SK-N-MC (cell line): ENCODE measurements around the gene EFTUD2.

Source experiments
- DNase-seq: peaks from one replicate; pipeline ENCODE4 v3.0.0-alpha.2; 2011; ENCODE audit warnings: low read depth, low spot score
- H3K27ac ChIP-seq: fragments of 200-600 bp; sonication (generic); 2 replicates; pipeline ENCODE4 v1.5.1; 2016; ENCODE audit warnings: mixed run types
- H3K36me3 ChIP-seq: fragments of 200-600 bp; sonication (generic); 2 replicates; pipeline ENCODE4 v1.6.1; 2017; ENCODE audit warnings: antibody characterized with exemption, low read length, mixed read lengths; ENCODE audit not compliant: insufficient read depth
- H3K4me3 ChIP-seq: fragments of 200-600 bp; sonication (generic); 2 replicates; pipeline ENCODE4 v1.5.1; 2016
- H3K9ac ChIP-seq: fragments of 200-600 bp; sonication (generic); 2 replicates; pipeline ENCODE4 v1.8.0; 2017; ENCODE audit warnings: mixed run types, mixed read lengths; ENCODE audit not compliant: insufficient read length
- H3K9me3 ChIP-seq: fragments of 200-600 bp; sonication (generic); 2 replicates; pipeline ENCODE4 v1.6.1; 2017; ENCODE audit warnings: low read depth, mild to moderate bottlenecking, antibody characterized with exemption, low read length, moderate library complexity, mixed read lengths
- EZH2 ChIP-seq: fragments of 200-600 bp; sonication (generic); IDR thresholded peaks from one replicate; pipeline ENCODE4 v1.6.1; 2017; ENCODE audit warnings: antibody characterized with exemption
- FOXP2 ChIP-seq: optimal IDR thresholded peaks from 2 replicates; pipeline ENCODE3; 2011; ENCODE audit warnings: mild to moderate bottlenecking, moderate library complexity; ENCODE audit not compliant: insufficient read depth; ENCODE audit errors: extremely low read length, control extremely low read depth
- POLR2AphosphoS5 ChIP-seq: IDR thresholded peaks from 2 replicates; pipeline ENCODE4 v1.6.1; 2012; ENCODE audit warnings: mild to moderate bottlenecking, low read depth, low read length, borderline replicate concordance

EFTUD2 gene

GRCh38 chr17:44935116-44935515 is 35.9 kb upstream of the EFTUD2 start:
- DNase-seq, result no peak
- Histone ChIP-seq H3K4me3 (no peak overlapping the region), H3K9me3 (no peaks in the 10 kb centered on the region), H3K36me3 (peaks cover 95% of the 10 kb centered on the region), H3K27ac (no peak overlapping the region), H3K9ac (no peak overlapping the region)
- TF ChIP-seq FOXP2 (no peak), EZH2 (no peak), POLR2AphosphoS5 (no peak)

DNA sequence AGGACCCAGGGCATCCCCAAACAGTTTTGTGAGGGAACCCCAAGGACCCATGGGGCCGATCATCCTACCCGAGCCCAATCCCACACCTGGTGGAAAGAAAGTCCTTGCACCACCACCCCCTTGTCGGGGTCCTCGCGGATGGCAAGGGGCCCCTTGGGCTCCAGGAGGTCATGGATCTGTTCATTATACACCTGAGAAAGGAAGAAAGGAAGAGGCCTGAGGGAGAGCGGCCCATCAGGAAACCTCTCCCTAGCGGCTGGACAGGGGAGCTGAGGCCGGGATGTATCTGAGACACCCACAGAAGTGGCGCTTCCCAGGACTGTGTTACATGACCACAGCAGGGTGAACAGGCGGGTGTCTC is 35.5 kb upstream of the EFTUD2 start:
- peaks cover 95% of the 10 kb centered on the region for H3K36me3 ChIP-seq
- H3K4me3 ChIP-seq, result no peak overlapping the region
- TF ChIP-seq FOXP2 (no peak), EZH2 (no peak), POLR2AphosphoS5 (no peak)
- H3K9me3 ChIP-seq, result no peaks in the 10 kb centered on the region
- H3K9ac ChIP-seq, result no peak overlapping the region
- no peak for DNase-seq
- H3K27ac ChIP-seq, result no peak overlapping the region

DNA sequence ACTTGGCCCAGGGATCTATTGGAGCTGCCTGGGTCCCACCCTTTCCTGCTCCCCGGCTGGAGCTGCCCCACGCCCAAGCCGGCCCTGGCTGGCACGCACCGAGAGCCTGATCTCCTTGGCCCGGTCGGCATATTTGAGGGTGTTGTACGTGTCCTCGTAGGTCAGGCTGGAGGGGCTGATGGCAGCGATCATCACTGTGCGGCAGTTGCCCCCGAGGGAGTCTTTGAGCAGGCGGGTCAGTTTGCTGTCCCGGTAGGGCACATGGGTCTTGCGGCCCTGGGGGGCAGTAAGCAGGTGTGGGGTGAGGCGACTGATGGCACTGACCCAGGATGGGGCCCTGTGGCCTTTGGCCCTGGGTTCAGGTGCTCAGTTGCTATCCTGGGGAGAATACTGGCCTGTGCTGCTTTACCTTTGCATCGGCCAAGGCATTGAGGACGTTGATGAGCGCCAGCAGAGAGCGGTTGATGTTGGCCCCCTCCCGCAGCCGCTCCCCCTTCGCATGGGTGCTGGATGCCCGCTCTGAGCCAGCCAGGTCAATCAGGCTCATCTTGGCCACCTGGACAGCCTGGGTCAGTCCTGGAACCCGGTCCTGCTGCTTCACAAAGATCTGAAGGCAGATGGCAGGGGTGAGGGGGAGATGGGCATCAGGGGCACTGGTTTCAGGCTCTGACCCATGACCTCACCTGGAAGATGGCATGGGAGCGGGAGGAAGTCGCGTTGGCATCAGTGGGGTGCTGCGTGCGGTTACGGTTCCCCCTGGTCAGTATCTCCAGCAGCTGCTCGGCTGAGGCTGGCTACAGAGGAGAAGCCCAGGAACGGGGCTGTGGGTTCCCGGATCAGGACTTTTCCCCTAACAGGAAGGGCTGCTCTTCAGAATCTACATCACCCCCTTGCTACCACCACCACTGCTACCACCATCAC is 34.8 kb upstream of the EFTUD2 start:
- DNase-seq, result no peak
- H3K36me3 ChIP-seq, result peaks cover 95% of the 10 kb centered on the region
- H3K9ac ChIP-seq, result no peak overlapping the region
- H3K27ac ChIP-seq, result no peak overlapping the region
- no peaks in the 10 kb centered on the region for H3K9me3 ChIP-seq
- no peak overlapping the region for H3K4me3 ChIP-seq
- TF ChIP-seq EZH2 (no peak), FOXP2 (no peak), POLR2AphosphoS5 (no peak)

GRCh38 chr17:44932787-44933097 is 33.5 kb upstream of the EFTUD2 start:
- Histone ChIP-seq H3K36me3 (peaks cover 96% of the 10 kb centered on the region), H3K4me3 (no peak overlapping the region), H3K9me3 (no peaks in the 10 kb centered on the region), H3K9ac (no peak overlapping the region), H3K27ac (no peak overlapping the region)
- DNase-seq, result no peak
- TF ChIP-seq POLR2AphosphoS5 (peak; percentile 5; the same call in 1 of the 2 replicates), FOXP2 (no peak)

DNA sequence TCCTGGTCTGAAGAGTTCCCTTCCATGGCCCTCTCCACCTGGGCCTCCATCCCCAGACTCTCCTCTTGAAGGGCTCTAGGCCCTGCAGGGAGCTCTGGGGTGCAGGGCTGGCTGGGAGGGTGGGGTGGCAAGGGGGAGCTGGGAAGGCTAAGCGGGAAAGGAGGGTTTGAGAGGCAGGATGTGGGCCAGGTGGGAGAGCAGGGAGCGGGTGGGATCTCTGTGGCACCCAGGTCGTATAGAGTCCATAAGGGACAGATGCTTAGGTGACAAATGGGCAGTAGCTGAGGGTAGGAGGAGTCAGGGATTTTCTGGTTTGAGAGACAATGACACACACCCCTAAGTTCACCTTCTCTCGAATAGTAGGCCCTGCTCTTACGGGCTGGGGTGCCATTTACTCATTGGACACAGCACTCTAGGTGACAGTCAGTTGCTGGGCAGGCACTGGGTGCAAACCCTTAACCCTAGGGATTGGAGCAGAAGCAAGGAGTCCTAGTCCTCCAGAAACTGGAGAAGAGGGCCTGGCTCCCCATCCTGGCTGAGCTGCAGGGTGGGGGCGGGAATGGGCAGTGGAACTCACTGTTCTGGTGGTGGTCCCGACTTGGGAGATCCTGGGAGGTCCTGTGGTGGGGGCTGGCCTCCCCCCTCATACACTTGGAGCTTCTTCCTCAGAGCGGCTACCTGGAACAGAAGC is 33.0 kb upstream of the EFTUD2 start:
- Histone ChIP-seq H3K27ac (no peak overlapping the region), H3K9ac (no peak overlapping the region), H3K4me3 (no peak overlapping the region), H3K9me3 (no peaks in the 10 kb centered on the region), H3K36me3 (peaks cover 96% of the 10 kb centered on the region)
- TF ChIP-seq POLR2AphosphoS5 (no peak), EZH2 (no peak), FOXP2 (no peak)
- no peak for DNase-seq

GRCh38 chr17:44931376-44931775 is 32.1 kb upstream of the EFTUD2 start:
- no peak overlapping the region for H3K4me3 ChIP-seq
- H3K9me3 ChIP-seq, result no peaks in the 10 kb centered on the region
- H3K27ac ChIP-seq, result no peak overlapping the region
- no peak for DNase-seq
- H3K9ac ChIP-seq, result no peak overlapping the region
- H3K36me3 ChIP-seq, result peaks cover 99% of the 10 kb centered on the region
- TF ChIP-seq FOXP2 (no peak), EZH2 (no peak), POLR2AphosphoS5 (no peak)

DNA sequence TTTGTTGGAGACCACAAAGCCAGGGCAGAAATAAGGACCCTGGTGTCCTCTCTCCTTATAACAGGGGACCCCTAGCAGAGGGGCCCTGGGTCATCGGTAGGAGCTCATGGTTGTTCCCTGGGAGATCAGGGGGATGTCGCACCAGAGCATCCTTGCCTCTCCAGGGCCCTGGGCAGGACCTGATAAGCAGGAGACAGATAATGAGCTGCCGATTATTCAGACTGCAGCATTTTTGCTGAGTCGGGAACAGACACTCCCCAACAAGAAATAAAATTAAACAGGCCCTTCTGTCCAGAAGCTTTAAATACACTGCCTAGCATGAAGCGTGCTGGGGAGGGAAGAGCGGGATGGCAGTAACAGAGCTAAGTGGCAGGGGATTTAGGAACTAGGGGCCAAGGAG is 31.4 kb upstream of the EFTUD2 start:
- no peak overlapping the region for H3K27ac ChIP-seq
- peaks cover 99% of the 10 kb centered on the region for H3K36me3 ChIP-seq
- no peak for DNase-seq
- H3K4me3 ChIP-seq, result no peak overlapping the region
- no peak for TF ChIP-seq EZH2
- TF ChIP-seq POLR2AphosphoS5, result no peak
- TF ChIP-seq FOXP2, result no peak
- H3K9ac ChIP-seq, result no peak overlapping the region
- no peaks in the 10 kb centered on the region for H3K9me3 ChIP-seq

DNA sequence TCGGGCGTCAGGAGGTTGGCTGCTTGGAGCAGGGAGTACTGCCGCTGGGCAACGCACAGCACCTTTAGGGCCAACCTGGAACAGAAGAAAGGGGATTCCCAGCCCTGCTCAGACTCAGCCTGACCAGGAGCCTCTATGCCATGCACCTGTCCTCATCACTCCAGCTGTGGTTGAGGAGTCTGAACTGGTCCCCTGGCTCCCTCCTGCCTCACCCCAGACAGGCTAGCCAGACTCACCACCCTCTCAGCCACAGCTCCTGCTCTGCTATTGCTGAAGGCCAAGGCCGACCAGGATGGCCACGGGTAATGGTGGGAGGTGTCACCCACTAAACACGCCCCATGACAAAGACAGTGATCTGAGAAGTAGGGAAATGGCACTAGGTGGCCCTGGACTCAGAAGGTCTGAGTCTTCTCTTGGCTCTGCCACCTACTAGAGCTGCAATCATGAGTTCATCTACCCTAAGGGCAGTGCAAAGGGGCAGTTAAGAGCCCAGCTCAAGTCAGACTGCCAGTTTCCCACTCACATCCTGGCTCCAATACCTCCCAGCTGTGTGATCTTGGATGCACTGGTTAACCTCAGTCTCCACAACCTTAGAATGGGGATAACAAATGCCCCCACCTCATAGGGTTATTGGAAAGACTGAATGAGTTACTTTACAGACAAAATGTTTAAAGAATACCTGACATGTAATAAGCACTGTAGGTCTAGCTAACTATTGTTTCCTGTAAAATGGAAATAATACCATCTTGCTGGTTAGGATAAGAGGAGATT is 29.9 kb upstream of the EFTUD2 start:
- no peaks in the 10 kb centered on the region for H3K9me3 ChIP-seq
- no peak for DNase-seq
- no peak overlapping the region for H3K27ac ChIP-seq
- no peak overlapping the region for H3K4me3 ChIP-seq
- TF ChIP-seq FOXP2 (no peak), EZH2 (no peak), POLR2AphosphoS5 (no peak)
- H3K36me3 ChIP-seq, result peaks cover 84% of the 10 kb centered on the region
- no peak overlapping the region for H3K9ac ChIP-seq

GRCh38 chr17:44928136-44928535 is 28.9 kb upstream of the EFTUD2 start:
- Histone ChIP-seq H3K4me3 (no peak overlapping the region), H3K9me3 (no peaks in the 10 kb centered on the region), H3K27ac (no peak overlapping the region), H3K9ac (no peak overlapping the region), H3K36me3 (peaks cover 75% of the 10 kb centered on the region)
- TF ChIP-seq POLR2AphosphoS5, result no peak
- no peak for TF ChIP-seq EZH2
- TF ChIP-seq FOXP2, result no peak
- DNase-seq, result no peak
